NCI-H2029 treated with DMSO at 0.1 percent for 48 hours (cell line): ENCODE data around the gene SYT14.
"Not testable (repeated sequence)": the region's sequence is repeated elsewhere in the genome, so short reads cannot be mapped to it uniquely, and the experiment has no call there.

Experiments
- DNase-seq: peaks from one replicate; lab custom pipeline; 2025; lab: John Stamatoyannopoulos, UW

Gene SYT14

DNA sequence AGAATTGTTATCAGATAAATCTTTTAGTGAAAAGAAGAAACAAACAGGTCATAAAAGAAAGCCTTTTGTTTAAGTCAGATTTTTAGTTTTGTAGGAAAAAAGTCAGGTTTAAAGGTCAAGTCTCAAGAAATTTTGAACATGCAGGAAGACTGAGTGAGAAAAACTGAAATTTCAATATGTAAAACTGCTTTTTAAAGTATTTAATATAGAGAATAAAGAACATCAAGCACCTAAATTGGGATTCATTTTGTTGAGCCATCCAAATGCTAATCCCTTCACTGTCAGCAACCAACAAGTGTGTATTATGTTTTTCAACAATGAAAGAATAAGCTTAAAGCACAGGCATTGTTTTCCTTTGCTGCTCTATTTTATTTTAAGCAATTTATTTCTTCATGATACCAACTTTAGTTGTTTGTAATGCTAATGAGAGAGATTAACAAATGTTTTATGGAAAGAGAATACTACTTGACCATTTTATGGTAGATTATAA, 179.7 kb downstream of the SYT14 start:
- DNase-seq: no peak

- no peak for DNase-seq
Measured at GRCh38 chr1:210123383-210123782, 185.4 kb downstream of the SYT14 start.

DNA sequence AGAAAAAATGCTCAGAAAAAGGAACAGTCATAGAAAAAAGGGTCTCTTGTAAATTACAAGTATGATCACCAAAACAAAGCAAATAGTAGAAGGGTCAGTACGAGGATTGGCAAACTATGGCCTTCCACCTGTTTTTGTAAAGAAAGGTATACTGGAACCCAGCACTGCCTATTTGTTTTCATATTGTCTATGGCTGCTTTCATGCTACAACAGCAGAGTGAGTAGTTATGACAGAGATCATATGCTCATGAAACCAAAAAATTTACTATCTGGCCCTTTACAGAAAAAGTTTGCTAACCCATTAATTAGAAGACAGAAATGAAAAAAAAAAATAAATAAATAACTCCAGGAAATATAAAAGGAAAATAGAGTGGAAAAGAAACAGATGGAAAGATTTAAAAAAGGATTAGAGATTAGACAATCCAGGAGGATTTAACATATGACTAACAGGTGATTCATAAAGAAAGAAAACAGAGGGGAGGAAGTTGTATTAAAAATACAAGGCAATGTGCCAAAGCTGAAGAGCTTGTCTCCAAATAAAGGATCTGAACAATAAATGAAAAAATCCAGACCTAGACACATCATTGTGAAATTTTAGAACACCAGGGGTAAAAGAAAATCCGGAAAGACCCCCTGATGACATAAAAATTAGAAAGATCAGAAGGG, 186.0 kb downstream of the SYT14 start:
- peak; percentile 39 for DNase-seq

DNA sequence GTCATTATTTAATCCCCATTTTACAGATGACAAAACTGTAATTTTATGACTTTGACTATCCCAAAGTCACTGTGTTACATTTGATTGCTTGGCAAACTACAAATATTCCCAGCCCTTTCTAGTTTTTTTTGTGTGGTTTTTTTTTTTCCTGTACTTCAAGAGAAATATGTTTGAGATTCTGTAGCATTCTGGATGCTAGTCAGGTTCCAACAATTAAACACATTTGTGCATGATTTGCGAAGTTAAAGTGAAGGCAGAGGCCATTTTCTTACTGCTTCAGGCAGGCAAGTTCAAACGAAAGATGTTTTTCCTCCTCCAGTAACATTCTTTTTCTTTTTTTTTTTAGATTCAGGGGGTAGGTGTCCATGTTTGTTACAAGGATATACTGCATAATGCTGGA, 186.7 kb downstream of the SYT14 start:
- DNase-seq: no peak

DNA sequence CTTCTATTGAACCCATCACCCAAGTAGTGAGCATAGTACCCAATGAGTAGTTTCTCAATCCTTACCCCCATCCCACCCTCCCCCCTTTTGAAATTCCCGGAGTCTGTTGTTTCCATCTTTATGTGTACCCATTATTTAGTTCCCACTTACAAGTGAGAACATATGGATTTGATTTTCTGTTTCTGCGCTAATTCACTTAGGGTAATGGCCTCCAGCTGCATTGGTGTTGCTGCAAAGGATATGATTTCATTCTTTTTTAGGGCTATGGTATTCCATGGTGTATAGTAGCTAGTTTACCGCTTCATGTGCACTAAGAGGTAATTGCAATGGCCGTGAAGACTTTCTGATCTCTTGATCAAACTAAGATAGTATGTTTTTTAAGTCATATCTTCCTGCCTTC, 187.1 kb downstream of the SYT14 start:
- DNase-seq: no peak

DNA sequence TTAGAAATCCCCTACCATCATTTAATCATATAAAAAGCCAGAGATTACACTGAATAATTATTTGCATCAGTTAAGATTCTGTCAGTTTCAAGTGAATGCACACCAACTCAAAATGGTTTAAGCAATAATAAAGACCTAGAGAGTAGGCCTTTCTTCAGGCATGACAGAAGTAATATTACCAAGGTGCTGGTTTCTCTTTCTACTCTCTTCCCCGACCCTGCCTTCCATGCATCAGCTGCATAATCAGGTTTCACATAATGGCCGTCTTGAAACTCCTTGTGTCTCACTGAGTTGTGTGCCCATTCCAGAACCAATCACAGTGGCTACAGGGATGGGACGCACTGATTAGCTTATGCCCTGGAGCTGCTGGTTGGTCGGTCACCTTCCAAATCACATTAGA, 191.1 kb downstream of the SYT14 start:
- peak; percentile 47 for DNase-seq

- DNase-seq: no peak
Measured at GRCh38 chr1:210129759-210130158, 191.7 kb downstream of the SYT14 start.

DNA sequence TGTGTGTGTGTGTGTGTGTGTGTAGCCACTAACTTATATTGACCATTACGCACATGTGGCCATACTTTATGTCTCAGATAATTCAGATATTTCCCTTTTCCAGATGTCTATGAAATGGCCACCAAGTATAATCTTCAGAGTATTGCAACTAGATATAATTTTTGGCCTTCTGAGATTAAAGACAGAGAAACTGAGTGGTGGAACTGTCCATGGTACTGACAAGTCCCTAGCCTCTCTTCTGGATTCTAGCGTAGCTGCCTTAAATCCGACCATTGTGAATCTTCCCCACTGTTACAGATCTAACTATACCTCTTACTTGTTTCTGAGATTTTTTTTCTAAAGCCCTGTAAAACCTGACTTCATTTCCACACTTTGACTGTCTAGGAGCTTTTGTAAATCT, 194.6 kb downstream of the SYT14 start:
- no peak for DNase-seq

- DNase-seq: no peak
Measured at GRCh38 chr1:210143465-210144062, 205.5 kb downstream of the SYT14 start.

GRCh38 chr1:210144736-210145135, 206.7 kb downstream of the SYT14 start:
- no peak for DNase-seq

DNA sequence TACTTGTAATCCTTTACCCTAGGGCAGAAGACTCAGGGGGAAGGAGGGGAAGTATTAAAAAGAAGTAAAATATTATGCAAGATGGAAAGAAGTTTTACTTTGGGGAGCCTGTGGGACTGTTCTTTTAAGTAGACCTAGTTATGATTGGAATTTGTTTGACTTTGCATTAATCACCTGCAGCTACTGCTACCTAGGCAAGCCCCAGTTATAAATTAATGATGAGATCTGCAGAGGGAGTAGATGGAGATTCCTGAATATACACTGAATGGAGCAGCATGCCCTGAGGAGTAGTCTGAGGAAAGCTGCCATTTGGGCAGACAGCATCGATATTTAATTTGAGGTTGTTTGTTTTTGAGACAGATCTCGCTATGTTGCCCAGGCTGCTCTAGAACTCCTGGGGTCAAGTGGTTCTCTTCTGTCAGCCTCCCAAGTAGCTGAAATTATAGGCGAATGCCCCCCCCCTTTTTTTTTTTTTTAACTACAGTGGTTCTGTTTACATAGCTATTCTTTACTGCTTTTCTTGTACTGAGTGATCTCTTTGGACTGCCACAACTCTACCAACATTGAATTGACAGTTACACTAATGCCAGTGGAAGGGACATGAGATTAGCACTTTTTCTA, 213.1 kb downstream of the SYT14 start:
- peak; percentile 5 for DNase-seq

- no peak for DNase-seq
Measured at GRCh38 chr1:210159211-210159610, 221.2 kb downstream of the SYT14 start.

DNA sequence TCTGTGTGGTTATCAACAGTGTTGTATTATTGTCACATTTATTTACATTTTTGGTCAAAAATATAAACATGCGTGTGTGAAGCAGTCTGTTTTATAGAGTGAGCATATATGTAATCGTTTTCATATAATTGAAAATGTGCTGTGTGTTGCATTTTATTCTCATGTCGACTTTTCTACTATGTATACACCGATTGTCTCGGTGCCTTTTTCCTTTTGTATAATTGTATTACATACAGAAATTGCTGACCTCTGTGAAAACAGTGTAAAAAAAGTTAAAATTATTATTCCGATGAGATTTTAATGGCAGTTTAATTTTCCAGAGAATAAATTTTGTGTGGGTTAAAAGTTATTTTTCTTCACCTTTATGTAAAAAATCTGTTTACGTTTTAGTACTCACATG, 232.2 kb downstream of the SYT14 start:
- DNase-seq: no peak

GRCh38 chr1:210174133-210174532, 236.1 kb downstream of the SYT14 start:
- no peak for DNase-seq

DNA sequence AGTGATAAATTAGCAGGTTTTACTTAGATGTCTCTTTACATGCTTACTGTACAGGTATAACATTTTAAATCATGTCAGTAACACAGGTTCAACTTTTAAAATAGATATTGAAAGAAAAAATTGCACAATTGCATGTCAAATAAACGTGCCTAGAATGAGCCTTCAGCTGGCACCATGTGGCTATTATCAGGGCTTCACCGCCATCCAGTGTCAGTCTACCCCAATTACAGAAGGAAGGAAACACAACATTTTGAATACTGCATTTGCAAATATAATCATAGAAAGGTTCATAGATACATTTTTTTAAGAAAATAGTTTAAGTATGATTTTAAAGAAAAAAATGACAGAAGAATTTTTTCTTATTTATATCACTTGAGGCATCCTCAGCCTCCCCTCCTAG, 247.0 kb downstream of the SYT14 start:
- DNase-seq: no peak

- not testable (repeated sequence) for DNase-seq
Measured at GRCh38 chr1:210187849-210188606, 250.0 kb downstream of the SYT14 start.

GRCh38 chr1:210189426-210189825, 251.4 kb downstream of the SYT14 start:
- no peak for DNase-seq

DNA sequence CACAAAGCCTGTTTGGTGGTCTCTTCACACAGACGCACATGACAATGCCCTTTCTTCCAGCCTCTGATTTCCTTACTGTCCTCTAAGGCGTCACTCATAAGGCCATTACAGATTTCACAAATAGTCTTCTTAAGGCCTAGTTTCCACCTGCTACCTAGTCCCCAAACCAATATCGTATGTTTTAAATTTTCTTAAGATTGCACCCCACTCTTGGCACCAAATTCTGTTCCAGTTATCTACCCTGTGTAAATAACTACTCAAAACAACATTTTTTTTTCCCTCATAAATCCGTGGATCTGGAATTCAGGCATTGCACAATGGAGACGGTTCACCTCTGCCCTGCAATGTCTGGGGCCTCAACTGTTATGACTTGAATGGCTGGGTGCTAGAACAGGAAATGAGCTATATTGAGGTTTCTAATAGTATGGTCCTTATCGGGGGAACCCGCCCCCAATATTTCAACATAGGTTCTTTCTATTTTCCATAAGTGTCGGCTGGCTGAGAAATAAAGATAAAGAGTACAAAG, 257.7 kb downstream of the SYT14 start:
- no peak for DNase-seq

GRCh38 chr1:210196266-210196665, 258.2 kb downstream of the SYT14 start:
- not testable (repeated sequence) for DNase-seq

DNA sequence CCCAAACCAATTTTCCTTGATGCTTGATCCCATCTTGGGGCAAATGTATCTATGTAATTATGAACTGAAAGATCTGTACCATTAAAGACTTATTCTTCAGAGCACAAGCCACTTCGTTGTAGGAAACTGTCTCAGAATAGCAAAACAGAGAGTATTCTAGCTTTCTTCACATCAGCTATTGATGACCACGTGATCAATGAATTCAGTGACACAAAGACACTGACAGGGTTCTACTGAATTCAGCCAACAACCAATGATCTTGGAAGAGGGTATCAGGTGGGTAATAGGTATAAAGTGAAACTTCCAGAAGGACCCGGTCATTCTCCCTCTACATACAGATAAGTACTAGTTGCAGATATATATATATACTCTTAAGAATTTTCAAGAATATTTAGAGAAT, 260.8 kb downstream of the SYT14 start:
- no peak for DNase-seq

- no peak for DNase-seq
Measured at GRCh38 chr1:210200124-210200736, 262.2 kb downstream of the SYT14 start.

- no peak for DNase-seq
Measured at GRCh38 chr1:210201681-210202080, 263.7 kb downstream of the SYT14 start.
